ENCODE data around the gene GYS1. TPM values are rescaled to one million over a fixed set of nuclear protein-coding genes. Genes with fewer than 3 reads are reported as not detected.
A peak's percentile ranks its signal among the peaks of the same experiment; 100 is the strongest.

GYS1 gene
- total RNA-seq, 1 donor from 2014 or later: 45.7 TPM

GRCh38 chr19:49014123-49014869, 21.2 kb upstream of the GYS1 start:
- no peak for DNase-seq (ENCODE audit: low spot score)
- Mint-ChIP-seq H3K27ac (ENCODE audit: unreplicated experiment) (peak overlapping the region; percentile 42), H3K36me3 (ENCODE audit: low read depth, unreplicated experiment) (peaks cover 18% of the 10 kb centered on the region), H3K4me3 (ENCODE audit: unreplicated experiment) (peak overlapping the region; percentile 56), H3K27me3 (ENCODE audit: unreplicated experiment) (peaks cover 9% of the 10 kb centered on the region), H3K4me1 (ENCODE audit: unreplicated experiment) (peaks cover 4% of the 10 kb centered on the region), H3K9me3 (ENCODE audit: unreplicated experiment) (no peaks in the 10 kb centered on the region)
- TF ChIP-seq, protein P1, sequence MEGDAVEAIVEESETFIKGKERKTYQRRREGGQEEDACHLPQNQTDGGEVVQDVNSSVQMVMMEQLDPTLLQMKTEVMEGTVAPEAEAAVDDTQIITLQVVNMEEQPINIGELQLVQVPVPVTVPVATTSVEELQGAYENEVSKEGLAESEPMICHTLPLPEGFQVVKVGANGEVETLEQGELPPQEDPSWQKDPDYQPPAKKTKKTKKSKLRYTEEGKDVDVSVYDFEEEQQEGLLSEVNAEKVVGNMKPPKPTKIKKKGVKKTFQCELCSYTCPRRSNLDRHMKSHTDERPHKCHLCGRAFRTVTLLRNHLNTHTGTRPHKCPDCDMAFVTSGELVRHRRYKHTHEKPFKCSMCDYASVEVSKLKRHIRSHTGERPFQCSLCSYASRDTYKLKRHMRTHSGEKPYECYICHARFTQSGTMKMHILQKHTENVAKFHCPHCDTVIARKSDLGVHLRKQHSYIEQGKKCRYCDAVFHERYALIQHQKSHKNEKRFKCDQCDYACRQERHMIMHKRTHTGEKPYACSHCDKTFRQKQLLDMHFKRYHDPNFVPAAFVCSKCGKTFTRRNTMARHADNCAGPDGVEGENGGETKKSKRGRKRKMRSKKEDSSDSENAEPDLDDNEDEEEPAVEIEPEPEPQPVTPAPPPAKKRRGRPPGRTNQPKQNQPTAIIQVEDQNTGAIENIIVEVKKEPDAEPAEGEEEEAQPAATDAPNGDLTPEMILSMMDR (IDR thresholded peaks at IDR 0.05; ENCODE audit: unreplicated experiment): no peak

DNA sequence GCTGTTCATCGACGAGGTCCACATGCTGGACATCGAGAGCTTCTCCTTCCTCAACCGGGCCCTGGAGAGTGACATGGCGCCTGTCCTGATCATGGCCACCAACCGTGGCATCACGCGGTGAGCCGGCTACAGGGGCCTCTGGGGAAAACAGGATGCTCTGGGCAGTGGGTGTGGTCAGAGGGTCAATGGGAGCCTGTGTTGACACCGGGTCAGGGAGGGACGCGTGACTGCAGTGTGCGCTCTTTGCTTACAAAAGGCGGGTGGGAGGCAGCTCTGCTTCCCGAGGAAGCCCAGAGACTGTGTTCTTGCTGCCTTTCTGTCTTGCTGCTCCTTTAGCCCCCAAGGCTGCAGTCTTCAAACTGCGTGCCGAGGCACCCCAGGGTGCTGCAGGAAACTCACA, 18.1 kb upstream of the GYS1 start:
- TF ChIP-seq, protein P1 (IDR thresholded peaks at IDR 0.05; ENCODE audit: unreplicated experiment): no peak
- H3K27ac Mint-ChIP-seq (ENCODE audit: unreplicated experiment): no peak overlapping the region
- peaks cover 21% of the 10 kb centered on the region for H3K36me3 Mint-ChIP-seq (ENCODE audit: low read depth, unreplicated experiment)
- H3K9me3 Mint-ChIP-seq (ENCODE audit: unreplicated experiment): no peaks in the 10 kb centered on the region
- peaks cover 5% of the 10 kb centered on the region for H3K27me3 Mint-ChIP-seq (ENCODE audit: unreplicated experiment)
- no peaks in the 10 kb centered on the region for H3K4me1 Mint-ChIP-seq (ENCODE audit: unreplicated experiment)
- no peak overlapping the region for H3K4me3 Mint-ChIP-seq (ENCODE audit: unreplicated experiment)
- DNase-seq (ENCODE audit: low spot score): no peak

- no peaks in the 10 kb centered on the region for H3K4me1 Mint-ChIP-seq (ENCODE audit: unreplicated experiment)
- H3K27me3 Mint-ChIP-seq (ENCODE audit: unreplicated experiment): peaks cover 6% of the 10 kb centered on the region
- no peak for DNase-seq (ENCODE audit: low spot score)
- H3K36me3 Mint-ChIP-seq (ENCODE audit: low read depth, unreplicated experiment): peaks cover 24% of the 10 kb centered on the region
- H3K4me3 Mint-ChIP-seq (ENCODE audit: unreplicated experiment): peak overlapping the region; percentile 71
- TF ChIP-seq, protein P1 (IDR thresholded peaks at IDR 0.05; ENCODE audit: unreplicated experiment): no peak
- H3K9me3 Mint-ChIP-seq (ENCODE audit: unreplicated experiment): no peaks in the 10 kb centered on the region
- no peak overlapping the region for H3K27ac Mint-ChIP-seq (ENCODE audit: unreplicated experiment)
These were observed 17.3 kb upstream of the GYS1 start for GRCh38 chr19:49010453-49010852.

DNA sequence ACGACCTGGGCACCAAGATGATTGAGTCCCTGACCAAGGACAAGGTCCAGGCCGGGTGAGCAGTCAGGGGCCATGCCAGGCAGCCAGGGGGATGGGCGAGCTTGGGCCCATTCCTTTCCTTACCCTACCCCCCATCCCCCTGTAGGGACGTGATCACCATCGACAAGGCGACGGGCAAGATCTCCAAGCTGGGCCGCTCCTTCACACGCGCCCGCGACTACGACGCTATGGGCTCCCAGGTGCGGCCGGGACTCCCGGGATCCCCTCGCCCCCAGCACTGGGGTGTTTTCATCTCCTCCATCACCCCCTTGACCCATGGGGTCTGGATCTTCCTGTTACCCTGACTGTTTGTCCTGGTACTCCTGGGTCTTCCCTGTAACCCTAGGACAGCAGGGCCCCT, 16.7 kb upstream of the GYS1 start:
- H3K4me3 Mint-ChIP-seq (ENCODE audit: unreplicated experiment): no peak overlapping the region
- no peak for DNase-seq (ENCODE audit: low spot score)
- peaks cover 6% of the 10 kb centered on the region for H3K27me3 Mint-ChIP-seq (ENCODE audit: unreplicated experiment)
- no peaks in the 10 kb centered on the region for H3K9me3 Mint-ChIP-seq (ENCODE audit: unreplicated experiment)
- H3K36me3 Mint-ChIP-seq (ENCODE audit: low read depth, unreplicated experiment): peaks cover 27% of the 10 kb centered on the region
- H3K27ac Mint-ChIP-seq (ENCODE audit: unreplicated experiment): no peak overlapping the region
- H3K4me1 Mint-ChIP-seq (ENCODE audit: unreplicated experiment): no peaks in the 10 kb centered on the region
- TF ChIP-seq, protein P1 (IDR thresholded peaks at IDR 0.05; ENCODE audit: unreplicated experiment): no peak

- DNase-seq (ENCODE audit: low spot score): no peak
- no peak overlapping the region for H3K27ac Mint-ChIP-seq (ENCODE audit: unreplicated experiment)
- no peaks in the 10 kb centered on the region for H3K4me1 Mint-ChIP-seq (ENCODE audit: unreplicated experiment)
- H3K4me3 Mint-ChIP-seq (ENCODE audit: unreplicated experiment): no peak overlapping the region
- H3K36me3 Mint-ChIP-seq (ENCODE audit: low read depth, unreplicated experiment): peaks cover 17% of the 10 kb centered on the region
- peaks cover 5% of the 10 kb centered on the region for H3K27me3 Mint-ChIP-seq (ENCODE audit: unreplicated experiment)
- no peaks in the 10 kb centered on the region for H3K9me3 Mint-ChIP-seq (ENCODE audit: unreplicated experiment)
- TF ChIP-seq, protein P1 (IDR thresholded peaks at IDR 0.05; ENCODE audit: unreplicated experiment): no peak
These were observed 13.8 kb upstream of the GYS1 start for GRCh38 chr19:49006905-49007304.

Data from endothelial cell (in vitro differentiated cells).